ENCODE measurements around the gene SPZ1. TPM values are rescaled to one million over a fixed set of nuclear protein-coding genes. Genes with fewer than 3 reads are reported as not detected.
"Not testable (repeated sequence)": the region's sequence is repeated elsewhere in the genome, so short reads cannot be mapped to it uniquely, and the experiment has no call there.

SPZ1 gene, protein sequence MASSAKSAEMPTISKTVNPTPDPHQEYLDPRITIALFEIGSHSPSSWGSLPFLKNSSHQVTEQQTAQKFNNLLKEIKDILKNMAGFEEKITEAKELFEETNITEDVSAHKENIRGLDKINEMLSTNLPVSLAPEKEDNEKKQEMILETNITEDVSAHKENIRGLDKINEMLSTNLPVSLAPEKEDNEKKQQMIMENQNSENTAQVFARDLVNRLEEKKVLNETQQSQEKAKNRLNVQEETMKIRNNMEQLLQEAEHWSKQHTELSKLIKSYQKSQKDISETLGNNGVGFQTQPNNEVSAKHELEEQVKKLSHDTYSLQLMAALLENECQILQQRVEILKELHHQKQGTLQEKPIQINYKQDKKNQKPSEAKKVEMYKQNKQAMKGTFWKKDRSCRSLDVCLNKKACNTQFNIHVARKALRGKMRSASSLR
- total RNA-seq, result not detected

DNA sequence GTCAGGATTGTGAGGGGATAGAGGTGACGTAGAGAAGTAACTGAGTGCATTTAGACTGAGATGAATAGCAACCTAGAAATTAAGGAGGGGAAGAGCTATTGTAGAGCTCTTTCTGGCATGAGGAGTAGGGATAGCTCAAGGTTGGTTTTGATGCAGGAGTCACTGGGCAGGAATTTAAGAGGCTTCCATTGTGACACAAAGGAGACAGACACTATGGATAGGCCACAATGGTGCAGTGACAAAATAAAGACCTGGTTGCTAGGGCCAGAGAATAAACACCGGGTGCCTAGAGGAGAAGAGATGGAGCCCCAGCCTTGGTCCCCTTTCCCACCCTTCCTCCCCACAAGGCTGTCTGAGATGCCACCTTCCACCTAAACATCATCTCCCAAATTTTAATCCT is at the start of gene SPZ1:
Gene SPZ1 (plus strand): TSS at position 301 of the 400 bp plus-strand sequence. CDS start 214 bp downstream, outside the sequence.
- no peak for DNase-seq (ENCODE audit: low spot score in 2 of 2)
- Mint-ChIP-seq H3K36me3 (no peaks in the 10 kb centered on the region), H3K27ac (peak within 1 kb of the TSS in 1 of 2 donors; percentile 17), H3K9me3 (no peaks in the 10 kb centered on the region)
- no peak for ATAC-seq

DNA sequence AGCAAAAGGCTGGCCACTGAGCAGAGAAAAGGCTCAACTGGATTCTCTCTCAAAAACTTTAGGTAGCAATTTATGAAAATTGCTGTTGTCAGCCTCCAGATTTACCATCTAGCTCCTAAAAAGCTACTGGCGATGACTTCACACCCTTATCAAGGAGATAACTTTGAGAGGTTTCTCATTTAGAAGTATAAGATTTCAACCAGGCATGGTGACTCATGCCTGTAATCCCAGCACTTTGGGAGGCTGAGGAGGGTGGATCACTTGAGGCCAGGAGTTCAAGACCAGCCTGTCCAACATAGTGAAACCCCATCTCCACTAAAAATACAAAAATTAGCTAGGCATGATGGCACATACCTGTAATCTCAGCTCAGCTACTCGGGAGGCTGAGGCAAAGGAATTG is 49.3 kb upstream of the SPZ1 start:
- H3K9me3 Mint-ChIP-seq; DNase-seq (ENCODE audit: low spot score in 2 of 2); H3K36me3 Mint-ChIP-seq: not testable (repeated sequence)
- ATAC-seq, result peak; percentile 37 to 65
- H3K27ac Mint-ChIP-seq, result peak overlapping the region; percentile 67 to 81

DNA sequence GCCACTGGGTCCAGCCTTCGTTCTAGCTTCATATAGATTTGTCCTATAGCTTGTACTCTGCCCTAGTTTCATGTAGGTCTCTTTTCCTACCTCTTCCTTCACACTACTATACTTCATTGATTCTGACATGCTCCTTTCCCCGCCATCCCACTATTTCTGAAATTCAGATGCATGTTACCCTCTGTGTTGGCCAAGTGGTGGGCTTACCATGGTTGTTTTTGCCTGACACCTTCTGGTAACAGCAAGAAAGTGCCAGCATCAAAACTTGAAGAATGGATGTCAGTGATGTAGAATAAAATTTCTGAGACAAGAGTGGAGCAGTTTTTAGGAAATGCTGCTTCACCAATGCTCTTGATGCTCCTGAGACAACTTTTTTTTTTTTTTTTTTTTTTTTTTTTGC is 44.5 kb upstream of the SPZ1 start:
- DNase-seq (ENCODE audit: low spot score in 2 of 2) (no peak), ATAC-seq (peak; percentile 46 to 64)
- no peaks in the 10 kb centered on the region for H3K9me3 Mint-ChIP-seq
- H3K36me3 Mint-ChIP-seq, result no peaks in the 10 kb centered on the region
- no peak overlapping the region for H3K27ac Mint-ChIP-seq

DNA sequence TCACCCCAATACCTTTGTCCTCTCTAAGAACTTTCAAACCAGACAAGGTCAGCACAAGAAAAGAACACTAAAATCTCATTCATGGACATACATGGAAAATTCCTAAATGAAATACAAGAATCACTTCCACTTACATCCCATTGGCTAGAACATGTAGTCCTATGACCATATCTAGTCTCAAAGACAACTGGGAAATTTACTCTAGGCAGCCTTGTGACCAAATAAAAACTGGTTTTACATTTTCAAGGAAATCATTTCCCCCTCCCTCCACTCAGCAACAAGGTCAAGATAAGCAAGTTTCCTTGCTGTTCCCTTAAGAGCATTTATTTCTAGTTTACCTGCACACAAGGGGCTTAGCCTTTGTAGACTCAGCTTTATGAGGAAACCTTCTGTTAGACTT is 43.6 kb upstream of the SPZ1 start:
- H3K36me3 Mint-ChIP-seq, result no peaks in the 10 kb centered on the region
- DNase-seq (ENCODE audit: low spot score in 2 of 2) (no peak), ATAC-seq (no peak)
- no peak overlapping the region for H3K27ac Mint-ChIP-seq
- no peaks in the 10 kb centered on the region for H3K9me3 Mint-ChIP-seq

DNA sequence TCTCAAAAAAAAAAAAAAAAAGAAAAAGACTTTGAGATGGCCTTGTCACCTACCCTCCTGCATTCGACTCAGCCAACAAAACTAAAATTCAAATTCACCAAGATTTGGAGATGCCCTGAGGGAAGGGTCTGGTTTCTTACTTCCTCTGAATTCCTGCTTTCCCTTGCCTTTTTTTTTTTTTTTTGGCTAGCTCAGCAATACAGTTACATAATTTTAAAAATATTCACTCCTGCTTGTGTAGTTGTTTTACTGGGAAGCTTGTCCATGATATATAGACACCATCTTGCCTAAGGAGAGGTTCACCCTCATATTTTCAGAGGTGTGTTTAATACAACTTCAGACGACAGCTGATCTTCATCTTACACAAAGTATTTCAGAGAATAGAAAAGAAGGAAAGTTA is 42.6 kb upstream of the SPZ1 start:
- no peak for ATAC-seq
- no peaks in the 10 kb centered on the region for H3K9me3 Mint-ChIP-seq
- H3K27ac Mint-ChIP-seq, result no peak overlapping the region

DNA sequence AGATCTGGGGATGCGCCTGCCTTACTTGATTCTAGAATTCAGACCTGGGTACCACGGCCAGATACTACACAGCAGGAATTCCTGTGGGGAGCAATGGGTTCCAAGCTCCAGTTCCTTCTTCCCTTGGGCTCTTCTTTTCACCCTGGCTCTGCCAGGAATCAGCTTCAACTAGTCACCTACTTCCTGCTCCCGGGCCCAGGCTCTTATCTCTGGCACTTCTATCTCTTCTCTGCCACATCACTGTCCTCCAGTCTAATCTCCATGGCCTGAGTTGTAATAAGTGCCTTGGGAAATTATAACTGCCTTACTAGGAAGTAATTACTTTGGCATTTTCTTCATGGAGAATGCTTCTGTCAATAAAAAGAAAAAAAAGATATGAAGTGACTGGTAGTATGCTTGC is 37.7 kb upstream of the SPZ1 start:
- DNase-seq (ENCODE audit: low spot score in 2 of 2) (no peak), ATAC-seq (no peak)
- no peaks in the 10 kb centered on the region for H3K36me3 Mint-ChIP-seq
- H3K9me3 Mint-ChIP-seq, result no peaks in the 10 kb centered on the region
- H3K27ac Mint-ChIP-seq, result peak overlapping the region; percentile 24 to 83

More for the DNA sequence above, 42.6 kb upstream of the SPZ1 start:
- H3K36me3 Mint-ChIP-seq, result no peaks in the 10 kb centered on the region
- no peak for DNase-seq (ENCODE audit: low spot score in 2 of 2)

DNA sequence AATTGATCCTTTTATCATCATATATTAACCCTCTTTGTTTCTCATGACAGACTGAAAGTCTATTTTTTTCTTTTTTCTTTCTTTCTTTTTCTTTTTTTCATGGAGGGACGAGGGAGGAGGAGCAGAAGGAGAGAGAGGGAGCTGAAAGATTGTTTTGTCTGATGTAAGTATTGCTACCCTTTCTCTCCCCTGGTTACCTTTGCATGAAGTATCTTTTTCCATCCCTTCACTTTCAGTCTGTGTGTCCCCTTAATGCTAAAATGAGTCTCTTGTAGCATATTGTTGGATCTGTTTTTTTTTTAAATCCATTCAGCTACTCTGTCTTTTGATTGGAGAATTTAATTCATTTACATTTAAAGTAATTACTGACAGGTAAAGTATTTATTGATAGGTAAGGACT is 36.4 kb upstream of the SPZ1 start:
- Mint-ChIP-seq H3K36me3 (no peaks in the 10 kb centered on the region), H3K27ac (peak overlapping the region; percentile 77 to 83), H3K9me3 (no peaks in the 10 kb centered on the region)
- DNase-seq (ENCODE audit: low spot score in 2 of 2) (no peak), ATAC-seq (peak; percentile 87 to 95)

DNA sequence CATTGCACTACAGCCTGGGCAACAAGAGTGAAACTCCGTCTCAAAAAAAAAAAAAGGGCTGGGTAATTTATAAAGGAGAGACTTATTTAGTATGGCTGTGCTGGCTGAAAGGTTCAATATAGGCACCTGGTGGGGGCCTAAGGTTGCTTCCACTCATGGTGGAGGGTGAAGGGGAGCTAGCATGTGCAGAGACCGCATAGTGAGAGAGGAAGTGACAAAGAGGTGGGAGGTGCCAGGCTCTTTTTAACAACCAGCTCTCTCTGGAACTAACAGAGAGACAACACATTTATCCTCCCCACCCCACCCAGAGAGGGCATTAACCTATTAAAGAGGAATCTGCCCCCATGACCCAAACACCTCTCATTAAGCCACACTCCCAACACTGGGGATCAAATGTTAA is 35.1 kb upstream of the SPZ1 start:
- no peaks in the 10 kb centered on the region for H3K36me3 Mint-ChIP-seq
- no peaks in the 10 kb centered on the region for H3K9me3 Mint-ChIP-seq
- DNase-seq (ENCODE audit: low spot score in 2 of 2), result peak in 1 of 2 donors; percentile 19
- peak; percentile 76 to 80 for ATAC-seq
- H3K27ac Mint-ChIP-seq, result peak overlapping the region in 1 of 2 donors; percentile 83

DNA sequence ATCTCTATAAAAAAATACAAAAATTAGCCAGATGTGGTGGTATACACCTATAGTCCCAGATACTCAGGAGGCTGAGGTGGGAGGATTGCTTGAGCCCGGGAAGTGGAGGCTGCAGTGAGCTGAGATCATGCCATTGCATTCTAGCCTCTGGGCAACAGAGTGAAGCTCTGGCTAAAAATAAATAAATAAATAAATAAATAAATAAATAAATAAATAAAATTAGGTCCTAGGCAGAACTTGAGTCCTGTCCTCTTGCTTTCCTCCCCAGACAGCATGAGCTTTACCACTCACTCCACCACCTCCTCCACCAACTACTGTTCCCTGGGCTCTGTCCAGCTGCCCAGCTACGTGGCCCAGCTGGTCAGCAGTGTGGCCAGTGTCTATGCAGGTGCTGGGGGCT is 31.6 kb upstream of the SPZ1 start:
- ATAC-seq, result no peak
- Mint-ChIP-seq H3K27ac (no peak overlapping the region), H3K9me3 (no peaks in the 10 kb centered on the region), H3K36me3 (no peaks in the 10 kb centered on the region)
- DNase-seq (ENCODE audit: low spot score in 2 of 2), result no peak

DNA sequence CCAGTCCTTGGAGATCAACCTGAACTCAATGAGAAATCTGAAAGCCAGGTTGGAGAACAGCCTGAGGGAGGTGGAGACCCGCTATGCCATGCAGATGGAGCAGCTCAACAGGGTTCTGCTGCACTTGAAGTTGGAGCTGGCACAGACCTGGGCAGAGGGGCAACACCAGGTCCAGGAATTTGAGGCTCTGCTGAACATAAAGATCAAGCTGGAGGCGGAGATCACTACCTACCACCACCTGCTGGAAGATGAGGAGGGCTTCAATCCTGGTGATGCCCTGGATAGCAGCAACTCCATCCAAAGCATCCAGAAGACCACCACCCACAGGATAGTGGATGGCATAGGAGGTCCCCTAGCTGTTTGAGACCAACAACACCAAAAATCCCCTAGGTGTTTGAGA is 30.5 kb upstream of the SPZ1 start:
- no peaks in the 10 kb centered on the region for H3K36me3 Mint-ChIP-seq
- ATAC-seq (no peak), DNase-seq (ENCODE audit: low spot score in 2 of 2) (no peak)
- H3K27ac Mint-ChIP-seq, result no peak overlapping the region
- H3K9me3 Mint-ChIP-seq, result no peaks in the 10 kb centered on the region

DNA sequence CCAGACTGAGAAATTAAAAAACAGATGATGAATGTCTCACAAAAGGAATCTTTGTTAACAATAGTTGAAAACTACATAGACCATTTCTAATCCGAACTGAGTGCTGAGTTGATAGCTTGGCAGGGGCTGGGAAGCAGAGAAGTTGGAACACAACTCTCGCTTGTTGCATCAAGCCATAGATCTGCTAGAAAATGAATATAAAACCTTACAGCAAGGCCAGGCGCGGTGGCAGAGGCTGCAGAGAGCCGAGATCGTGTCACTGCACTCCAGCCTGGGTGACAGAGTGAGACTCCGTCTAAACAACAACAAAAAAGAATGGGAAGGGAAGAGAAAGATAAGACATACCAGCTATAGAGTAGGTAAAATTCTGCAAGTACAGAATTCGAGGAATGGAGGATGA is 28.0 kb upstream of the SPZ1 start:
- peak overlapping the region in 1 of 2 donors; percentile 32 for H3K27ac Mint-ChIP-seq
- no peaks in the 10 kb centered on the region for H3K36me3 Mint-ChIP-seq
- no peaks in the 10 kb centered on the region for H3K9me3 Mint-ChIP-seq
- ATAC-seq, result no peak
- DNase-seq (ENCODE audit: low spot score in 2 of 2), result no peak

DNA sequence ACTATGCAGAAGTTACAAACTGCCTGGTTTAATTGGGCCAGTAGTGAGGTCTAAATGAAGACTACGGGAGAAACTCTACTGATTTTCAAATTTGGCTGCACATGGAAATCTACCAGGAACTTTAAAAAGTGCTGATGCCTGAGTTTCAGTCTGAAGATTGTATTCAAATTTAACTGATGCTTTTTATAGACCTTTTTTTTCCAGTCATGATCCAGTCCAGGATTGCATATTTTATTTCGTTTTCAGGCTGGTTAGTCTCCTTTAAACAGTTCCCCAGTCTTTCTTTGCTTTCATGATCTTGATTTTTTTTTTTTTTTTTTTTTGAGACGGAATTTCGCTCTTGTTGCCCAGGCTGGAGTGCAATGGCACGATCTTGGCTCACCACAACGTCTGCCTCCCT is 23.7 kb upstream of the SPZ1 start:
- Mint-ChIP-seq H3K27ac (no peak overlapping the region), H3K36me3 (no peaks in the 10 kb centered on the region), H3K9me3 (no peaks in the 10 kb centered on the region)
- ATAC-seq (no peak), DNase-seq (ENCODE audit: low spot score in 2 of 2) (no peak)

DNA sequence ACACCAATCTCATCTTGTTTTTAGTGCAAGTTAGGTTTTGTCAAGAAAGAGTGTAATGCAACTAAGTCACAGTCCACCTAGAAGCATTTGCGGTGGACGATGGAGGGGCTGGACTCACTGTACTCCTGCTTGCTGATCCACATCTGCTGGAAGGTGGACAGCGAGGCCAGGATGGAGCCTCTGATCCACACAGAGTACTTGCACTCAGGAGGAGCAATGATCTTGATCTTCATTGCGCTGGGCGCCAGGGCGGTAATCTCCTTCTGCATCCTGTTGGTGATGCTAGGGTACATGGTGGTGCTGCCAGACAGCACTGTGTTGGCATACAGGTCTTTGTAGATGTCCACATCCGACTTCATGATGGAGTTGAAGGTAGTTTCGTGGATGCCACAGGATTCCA is 20.2 kb upstream of the SPZ1 start:
- no peaks in the 10 kb centered on the region for H3K9me3 Mint-ChIP-seq
- DNase-seq (ENCODE audit: low spot score in 2 of 2) (no peak), ATAC-seq (no peak)
- H3K27ac Mint-ChIP-seq, result no peak overlapping the region
- H3K36me3 Mint-ChIP-seq, result no peaks in the 10 kb centered on the region

DNA sequence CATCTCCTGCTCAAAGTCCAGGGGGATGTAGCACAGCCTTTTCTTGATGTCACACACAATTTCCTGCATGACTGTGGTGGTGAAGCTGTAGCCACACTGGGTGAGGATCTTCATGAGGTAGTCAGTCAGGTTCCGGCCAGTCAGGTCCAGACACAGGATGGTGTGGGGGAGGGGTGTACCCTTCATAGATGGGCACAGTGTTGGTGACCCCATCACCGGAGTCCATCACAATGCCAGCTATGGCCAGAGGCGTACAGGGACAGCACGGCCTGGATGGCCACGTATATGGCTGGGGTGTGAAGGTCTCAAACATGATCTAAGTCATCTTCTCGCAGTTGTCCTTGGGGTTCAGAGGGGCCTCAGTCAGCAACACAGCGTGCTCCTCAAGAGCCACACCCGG is 19.7 kb upstream of the SPZ1 start:
- no peak for ATAC-seq
- DNase-seq (ENCODE audit: low spot score in 2 of 2), result no peak
- Mint-ChIP-seq H3K27ac (no peak overlapping the region), H3K9me3 (no peaks in the 10 kb centered on the region), H3K36me3 (no peaks in the 10 kb centered on the region)

DNA sequence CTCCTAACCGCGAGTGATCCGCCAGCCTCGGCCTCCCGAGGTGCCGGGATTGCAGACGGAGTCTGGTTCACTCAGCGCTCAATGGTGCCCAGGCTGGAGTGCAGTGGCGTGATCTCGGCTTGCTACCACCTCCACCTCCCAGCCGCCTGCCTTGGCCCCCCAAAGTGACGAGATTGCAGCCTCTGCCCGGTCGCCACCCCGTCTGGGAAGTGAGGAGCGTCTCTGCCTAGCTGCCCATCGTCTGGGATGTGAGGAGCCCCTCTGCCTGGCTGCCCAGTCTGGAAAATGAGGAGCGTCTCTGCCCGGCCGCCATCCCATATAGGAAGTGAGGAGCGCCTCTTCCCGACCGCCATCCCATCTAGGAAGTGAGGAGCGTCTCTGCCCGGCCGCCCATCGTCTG is 19.0 kb upstream of the SPZ1 start:
- H3K9me3 Mint-ChIP-seq; H3K36me3 Mint-ChIP-seq; H3K27ac Mint-ChIP-seq; DNase-seq (ENCODE audit: low spot score in 2 of 2); ATAC-seq: not testable (repeated sequence)

DNA sequence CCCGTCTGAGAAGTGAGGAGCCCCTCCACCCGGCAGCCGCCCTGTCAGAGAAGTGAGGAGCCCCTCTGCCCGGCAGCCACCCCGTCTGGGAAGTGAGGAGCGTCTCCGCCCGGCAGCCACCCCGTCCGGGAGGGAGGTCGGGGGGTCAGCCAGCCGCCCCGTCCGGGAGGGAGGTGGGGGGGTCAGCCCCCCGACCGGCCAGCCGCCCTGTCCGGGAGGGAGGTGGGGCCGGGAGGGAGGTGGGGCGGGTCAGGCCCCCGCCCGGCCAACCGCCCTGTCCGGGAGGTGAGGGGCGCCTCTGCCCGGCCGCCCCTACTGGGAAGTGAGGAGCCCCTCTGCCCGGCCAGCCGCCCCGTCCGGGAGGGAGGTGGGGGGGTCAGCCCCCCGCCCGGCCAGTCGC is 18.5 kb upstream of the SPZ1 start:
- not testable (repeated sequence) for DNase-seq (ENCODE audit: low spot score in 2 of 2); H3K27ac Mint-ChIP-seq; H3K36me3 Mint-ChIP-seq; ATAC-seq; H3K9me3 Mint-ChIP-seq

DNA sequence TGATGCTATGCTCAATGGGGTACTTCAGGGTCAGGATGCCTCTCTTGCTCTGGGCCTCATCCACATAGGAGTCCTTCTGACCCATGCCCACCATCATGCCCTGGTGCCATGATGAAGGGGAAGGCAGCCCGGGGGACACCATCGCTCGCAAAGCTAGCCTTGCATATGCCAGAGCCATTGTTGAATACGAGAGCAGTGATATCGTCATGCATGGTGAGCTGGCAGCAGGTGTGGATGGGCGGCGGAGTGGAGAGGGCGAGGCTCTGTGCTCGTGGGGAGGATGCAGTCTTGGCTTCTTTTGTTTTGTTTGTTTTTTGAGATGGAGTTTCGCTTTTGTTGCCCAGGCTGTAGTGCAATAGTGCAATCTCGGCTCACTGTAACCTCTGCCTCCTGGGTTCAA is 17.2 kb upstream of the SPZ1 start:
- Mint-ChIP-seq H3K27ac (no peak overlapping the region), H3K9me3 (no peaks in the 10 kb centered on the region), H3K36me3 (no peaks in the 10 kb centered on the region)
- ATAC-seq (no peak), DNase-seq (ENCODE audit: low spot score in 2 of 2) (no peak)

DNA sequence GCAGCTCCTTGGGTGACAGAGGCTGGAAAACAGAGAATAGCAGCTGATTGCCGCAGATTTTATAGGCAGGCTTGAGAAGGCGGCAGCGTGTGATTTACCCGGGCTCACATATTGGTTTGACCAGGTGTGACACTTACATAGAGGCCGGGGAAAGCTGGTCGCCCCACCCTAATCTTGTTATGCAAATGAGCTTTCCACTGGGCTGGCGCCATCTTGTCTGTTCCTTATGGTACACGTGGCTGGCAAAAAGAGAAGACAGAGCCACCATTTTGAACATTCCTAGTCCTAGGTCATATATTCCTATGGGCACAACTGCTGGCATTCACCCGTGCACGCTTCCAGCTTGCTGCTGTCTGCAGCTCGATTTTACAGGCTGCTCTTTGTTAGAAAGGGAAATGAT is 11.3 kb upstream of the SPZ1 start:
- Mint-ChIP-seq H3K9me3 (no peaks in the 10 kb centered on the region), H3K27ac (no peak overlapping the region), H3K36me3 (no peaks in the 10 kb centered on the region)
- DNase-seq (ENCODE audit: low spot score in 2 of 2) (no peak), ATAC-seq (no peak)
